Measurements from ENCODE around the gene RWDD3. TPM values are rescaled to one million over a fixed set of nuclear protein-coding genes. Genes with fewer than 3 reads are reported as not detected.

The RWDD3 gene
- total RNA-seq, 2 donors from 2014 or later, result 12.9 to 22.0 TPM

DNA sequence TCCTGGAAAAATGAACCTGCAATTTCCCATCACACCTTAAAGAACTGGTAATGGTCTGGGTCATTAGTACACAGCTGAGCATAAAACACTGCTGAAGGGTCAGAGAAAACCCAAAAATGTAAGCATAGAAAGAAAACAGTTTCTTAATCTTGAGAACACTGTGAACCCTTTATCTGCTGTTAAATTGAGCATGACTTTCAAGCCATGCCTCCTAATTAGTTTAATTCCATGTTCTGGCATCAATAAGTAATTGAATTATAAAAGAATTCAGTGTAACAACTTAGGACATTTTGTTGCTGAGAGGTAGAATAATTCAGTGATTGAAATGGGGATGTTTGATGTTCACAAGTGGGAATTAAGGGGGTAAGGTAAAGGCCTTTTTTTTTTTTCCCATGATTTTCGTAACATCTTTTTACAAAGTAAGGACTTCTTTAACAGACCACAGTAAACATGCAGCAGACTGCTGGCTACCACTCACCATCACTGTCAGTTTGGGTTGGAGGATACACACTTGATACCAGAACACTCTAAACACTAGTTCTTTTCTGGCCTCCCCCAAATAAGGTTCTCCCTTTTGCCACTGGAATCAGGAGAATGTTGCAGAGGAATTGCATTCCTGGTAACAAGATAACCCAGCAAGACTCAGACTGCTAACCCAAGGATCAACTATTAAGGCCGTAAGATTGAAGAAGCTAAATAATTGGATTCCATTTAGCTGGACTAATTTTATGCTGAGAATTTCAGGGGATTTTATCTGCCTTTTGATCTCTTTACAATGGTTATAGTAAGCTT is 3.0 kb downstream of the RWDD3 start:
- no peak overlapping the region for H3K27ac ChIP-seq
- no peaks in the 10 kb centered on the region for H3K9me3 ChIP-seq
- no peak overlapping the region for H3K9ac ChIP-seq (ENCODE audit: low read depth in 2 of 2, low read length in 2 of 2)
- no peaks in the 10 kb centered on the region for H3K27me3 ChIP-seq
- TF ChIP-seq, protein P1, sequence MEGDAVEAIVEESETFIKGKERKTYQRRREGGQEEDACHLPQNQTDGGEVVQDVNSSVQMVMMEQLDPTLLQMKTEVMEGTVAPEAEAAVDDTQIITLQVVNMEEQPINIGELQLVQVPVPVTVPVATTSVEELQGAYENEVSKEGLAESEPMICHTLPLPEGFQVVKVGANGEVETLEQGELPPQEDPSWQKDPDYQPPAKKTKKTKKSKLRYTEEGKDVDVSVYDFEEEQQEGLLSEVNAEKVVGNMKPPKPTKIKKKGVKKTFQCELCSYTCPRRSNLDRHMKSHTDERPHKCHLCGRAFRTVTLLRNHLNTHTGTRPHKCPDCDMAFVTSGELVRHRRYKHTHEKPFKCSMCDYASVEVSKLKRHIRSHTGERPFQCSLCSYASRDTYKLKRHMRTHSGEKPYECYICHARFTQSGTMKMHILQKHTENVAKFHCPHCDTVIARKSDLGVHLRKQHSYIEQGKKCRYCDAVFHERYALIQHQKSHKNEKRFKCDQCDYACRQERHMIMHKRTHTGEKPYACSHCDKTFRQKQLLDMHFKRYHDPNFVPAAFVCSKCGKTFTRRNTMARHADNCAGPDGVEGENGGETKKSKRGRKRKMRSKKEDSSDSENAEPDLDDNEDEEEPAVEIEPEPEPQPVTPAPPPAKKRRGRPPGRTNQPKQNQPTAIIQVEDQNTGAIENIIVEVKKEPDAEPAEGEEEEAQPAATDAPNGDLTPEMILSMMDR (IDR thresholded peaks at IDR 0.05), result no peak
- H3K4me3 ChIP-seq, result no peak overlapping the region
- H3K4me1 ChIP-seq, result no peaks in the 10 kb centered on the region
- intact Hi-C loops (cut with DNase I), result loop anchor here (10.0 kb wide), 3 partner anchors 112 to 382 kb away; partner anchors contain the start of gene ALG14
- no peak for DNase-seq
- H3K36me3 ChIP-seq, result no peaks in the 10 kb centered on the region

DNA sequence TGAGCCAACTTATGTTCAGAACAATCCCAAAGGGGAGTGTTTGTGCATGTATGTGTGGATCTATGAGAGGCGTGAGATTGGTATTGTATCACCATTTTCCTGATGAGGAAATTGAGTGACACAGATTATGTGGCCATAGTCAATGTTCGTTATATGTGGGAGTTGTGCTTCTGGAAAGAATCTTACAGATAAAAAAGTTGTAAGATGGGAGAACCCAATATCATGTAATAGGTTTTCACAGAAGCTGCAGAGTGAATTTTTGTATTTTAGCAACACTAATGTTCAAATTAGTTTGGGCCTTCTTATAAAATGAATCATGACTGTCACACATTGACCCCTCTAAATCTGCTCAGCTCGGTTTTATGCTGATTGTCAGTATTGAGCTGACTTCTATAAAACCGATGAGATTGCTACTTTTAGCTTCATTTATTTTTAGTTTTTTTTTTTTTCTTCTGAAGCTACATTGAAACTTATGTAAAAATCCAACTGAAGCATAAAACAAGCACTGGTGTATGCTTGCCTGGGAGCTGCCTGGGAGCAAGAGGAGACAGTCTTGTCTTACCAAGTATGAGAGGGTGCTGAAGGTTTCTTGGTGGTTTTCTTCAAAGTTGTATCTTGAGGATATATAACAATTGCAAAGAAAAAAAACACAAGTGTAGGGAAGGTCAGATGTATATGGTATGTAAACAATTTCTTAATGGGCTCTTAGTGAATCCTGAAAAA is 4.1 kb downstream of the RWDD3 start:
- DNase-seq, result no peak
- Histone ChIP-seq H3K9me3 (no peaks in the 10 kb centered on the region), H3K27ac (no peak overlapping the region), H3K36me3 (no peaks in the 10 kb centered on the region), H3K27me3 (no peaks in the 10 kb centered on the region), H3K4me3 (no peak overlapping the region), H3K4me1 (no peaks in the 10 kb centered on the region), H3K9ac (ENCODE audit: low read depth in 2 of 2, low read length in 2 of 2) (no peak overlapping the region)
- intact Hi-C loops (cut with DNase I), result loop anchor here (10.0 kb wide), 3 partner anchors 113 to 383 kb away; partner anchors contain the start of gene ALG14
- TF ChIP-seq, protein P1 (IDR thresholded peaks at IDR 0.05), result no peak

DNA sequence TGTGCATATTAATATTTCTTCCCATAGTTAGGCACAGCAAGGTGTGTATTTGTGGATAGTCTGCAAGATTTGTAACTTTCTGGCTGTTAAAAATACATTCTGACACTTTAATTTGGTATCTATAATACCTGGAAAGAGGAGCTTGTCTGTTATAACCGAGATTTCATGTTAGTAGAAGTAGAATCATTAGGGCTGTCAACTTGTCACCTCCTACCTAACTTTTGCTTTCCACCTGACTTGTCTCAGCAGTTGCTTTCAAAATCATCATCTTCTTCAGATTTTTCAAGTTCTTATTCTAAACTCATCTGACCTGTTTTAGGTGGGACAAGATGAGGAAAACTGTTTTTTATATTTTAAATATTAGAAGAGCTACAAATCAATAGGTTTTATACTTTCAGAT is 11.0 kb downstream of the RWDD3 start:
- no peaks in the 10 kb centered on the region for H3K27me3 ChIP-seq
- H3K27ac ChIP-seq, result no peak overlapping the region
- H3K36me3 ChIP-seq, result no peaks in the 10 kb centered on the region
- intact Hi-C loops (cut with DNase I), result no loop called here
- H3K9ac ChIP-seq (ENCODE audit: low read depth in 2 of 2, low read length in 2 of 2), result no peak overlapping the region
- no peak for DNase-seq
- H3K4me3 ChIP-seq, result no peak overlapping the region
- no peaks in the 10 kb centered on the region for H3K4me1 ChIP-seq
- H3K9me3 ChIP-seq, result no peaks in the 10 kb centered on the region
- TF ChIP-seq, protein P1 (IDR thresholded peaks at IDR 0.05), result no peak

DNA sequence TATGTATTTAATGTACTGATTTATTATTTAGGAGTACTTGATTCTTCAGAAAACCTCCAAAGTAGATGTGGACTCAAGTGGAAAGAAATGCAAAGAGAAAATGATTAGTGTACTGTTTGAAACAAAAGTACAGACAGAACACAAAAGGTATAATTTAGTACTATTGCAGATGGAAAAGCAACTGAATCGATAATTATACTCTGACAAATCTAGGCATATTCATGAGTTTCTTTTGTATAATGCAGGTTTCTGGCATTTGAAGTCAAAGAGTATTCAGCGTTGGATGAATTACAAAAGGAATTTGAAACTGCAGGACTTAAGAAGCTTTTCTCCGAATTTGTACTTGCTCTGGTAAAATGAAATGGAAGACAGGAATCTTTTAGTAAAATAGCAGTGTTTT is 12.5 kb downstream of the RWDD3 start:
- DNase-seq, result no peak
- Histone ChIP-seq H3K4me1 (no peaks in the 10 kb centered on the region), H3K9ac (ENCODE audit: low read depth in 2 of 2, low read length in 2 of 2) (no peak overlapping the region), H3K36me3 (no peaks in the 10 kb centered on the region), H3K9me3 (no peaks in the 10 kb centered on the region), H3K27me3 (no peaks in the 10 kb centered on the region), H3K4me3 (no peak overlapping the region), H3K27ac (no peak overlapping the region)
- intact Hi-C loops (cut with DNase I), result no loop called here
- TF ChIP-seq, protein P1 (IDR thresholded peaks at IDR 0.05), result no peak

DNA sequence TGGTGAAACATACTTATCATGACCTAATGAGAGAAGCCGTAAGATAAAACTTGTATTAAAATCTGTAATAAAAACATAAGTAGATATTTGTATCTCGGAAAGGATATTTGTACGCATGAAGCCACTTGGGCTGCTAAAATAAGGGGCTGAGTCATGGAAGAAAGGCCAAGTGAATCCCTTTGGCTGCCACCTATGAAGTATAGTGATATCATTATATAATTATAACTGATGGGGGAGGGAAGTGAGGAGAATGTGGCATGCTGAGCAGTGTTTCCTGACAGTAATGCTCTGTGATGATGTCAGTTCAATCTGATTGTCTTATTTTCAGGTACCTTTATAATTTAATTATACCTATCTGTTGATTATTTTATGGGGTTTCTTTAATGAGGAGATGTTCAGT is 13.6 kb downstream of the RWDD3 start:
- H3K27ac ChIP-seq, result no peak overlapping the region
- TF ChIP-seq, protein P1 (IDR thresholded peaks at IDR 0.05), result no peak
- intact Hi-C loops (cut with DNase I), result no loop called here
- H3K4me3 ChIP-seq, result no peak overlapping the region
- DNase-seq, result no peak
- H3K9me3 ChIP-seq, result no peaks in the 10 kb centered on the region
- no peaks in the 10 kb centered on the region for H3K4me1 ChIP-seq
- H3K9ac ChIP-seq (ENCODE audit: low read depth in 2 of 2, low read length in 2 of 2), result no peak overlapping the region
- H3K36me3 ChIP-seq, result no peaks in the 10 kb centered on the region
- no peaks in the 10 kb centered on the region for H3K27me3 ChIP-seq

All from colonic mucosa (tissue), 4 donors.